GM12872 (cell line): ENCODE measurements around the gene GMDS.

Experiments used
- CTCF ChIP-seq: IDR thresholded peaks from 3 replicates; pipeline ENCODE4 v1.5.1; 2011; ENCODE audit warnings: low read depth, mild to moderate bottlenecking, low read length, moderate library complexity; ENCODE audit not compliant: insufficient read depth

The GMDS gene

GRCh38 chr6:1846611-1847010 is 398.8 kb downstream of the GMDS start:
- TF ChIP-seq CTCF, result no peak

- TF ChIP-seq CTCF, result no peak
These were observed 403.1 kb downstream of the GMDS start for GRCh38 chr6:1842334-1842733.

- no peak for TF ChIP-seq CTCF
These were observed 404.3 kb downstream of the GMDS start for GRCh38 chr6:1841136-1841535.

- no peak for TF ChIP-seq CTCF
These were observed 404.8 kb downstream of the GMDS start for GRCh38 chr6:1840491-1841121.

GRCh38 chr6:1839361-1839760 is 406.0 kb downstream of the GMDS start:
- no peak for TF ChIP-seq CTCF

- no peak for TF ChIP-seq CTCF
These were observed 406.7 kb downstream of the GMDS start for GRCh38 chr6:1838604-1839213.

GRCh38 chr6:1837826-1838225 is 407.6 kb downstream of the GMDS start:
- no peak for TF ChIP-seq CTCF

- TF ChIP-seq CTCF, result no peak
These were observed 408.7 kb downstream of the GMDS start for GRCh38 chr6:1836690-1837089.
